ENCODE results near the gene EGFLAM.

DNA sequence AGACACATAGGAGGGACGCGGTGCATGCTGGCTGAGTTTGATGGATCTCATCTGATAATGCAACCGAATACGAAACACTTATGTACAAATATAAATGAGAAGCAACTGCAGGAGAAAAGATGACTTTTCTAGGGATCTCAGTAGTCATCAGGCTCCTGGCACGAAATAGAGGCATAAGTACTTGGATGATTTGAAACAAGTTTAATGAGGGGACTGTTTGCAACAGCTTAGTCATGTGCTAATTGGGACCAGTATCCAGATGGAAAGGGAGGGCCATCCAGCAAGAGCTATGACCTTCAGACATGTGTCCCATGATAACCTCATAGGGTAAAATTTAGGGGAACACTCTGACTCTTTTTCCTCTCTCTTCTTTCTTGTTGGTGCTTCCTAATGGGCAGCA, 123.0 kb downstream of the EGFLAM start:
- TF ChIP-seq CTCF (IDR thresholded peaks at IDR 0.05; ENCODE audit: extremely low read depth in 1 of 2, insufficient read depth in 1 of 2, low read depth in 1 of 2, low read length in 2 of 2): no peak
- TF ChIP-seq POLR2AphosphoS5 (IDR thresholded peaks at IDR 0.05; ENCODE audit: insufficient read depth, low read depth, low read length): no peak
- no peak for TF ChIP-seq EZH2 (IDR thresholded peaks at IDR 0.05; ENCODE audit: borderline replicate concordance, low read depth, low read length, severe bottlenecking)
- no peak for TF ChIP-seq POLR2A (IDR thresholded peaks at IDR 0.05; ENCODE audit: low read depth, low read length)
- no peak for TF ChIP-seq JUN (IDR thresholded peaks at IDR 0.05; ENCODE audit: borderline replicate concordance, insufficient read depth, insufficient read length, low read depth)
- TF ChIP-seq FOS (IDR thresholded peaks at IDR 0.05; ENCODE audit: borderline replicate concordance, insufficient read depth, low read length): no peak
- TF ChIP-seq, protein P1, sequence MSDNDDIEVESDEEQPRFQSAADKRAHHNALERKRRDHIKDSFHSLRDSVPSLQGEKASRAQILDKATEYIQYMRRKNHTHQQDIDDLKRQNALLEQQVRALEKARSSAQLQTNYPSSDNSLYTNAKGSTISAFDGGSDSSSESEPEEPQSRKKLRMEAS (IDR thresholded peaks at IDR 0.05; ENCODE audit: insufficient read depth, insufficient read length): no peak
- no peak for TF ChIP-seq MYC (IDR thresholded peaks at IDR 0.05; ENCODE audit: low read depth, low read length)
- TF ChIP-seq GATA2 (IDR thresholded peaks at IDR 0.05; ENCODE audit: insufficient read depth, insufficient read length, low read depth, low read length): no peak
